ENCODE data around the gene ATG16L1.

Gene ATG16L1

DNA sequence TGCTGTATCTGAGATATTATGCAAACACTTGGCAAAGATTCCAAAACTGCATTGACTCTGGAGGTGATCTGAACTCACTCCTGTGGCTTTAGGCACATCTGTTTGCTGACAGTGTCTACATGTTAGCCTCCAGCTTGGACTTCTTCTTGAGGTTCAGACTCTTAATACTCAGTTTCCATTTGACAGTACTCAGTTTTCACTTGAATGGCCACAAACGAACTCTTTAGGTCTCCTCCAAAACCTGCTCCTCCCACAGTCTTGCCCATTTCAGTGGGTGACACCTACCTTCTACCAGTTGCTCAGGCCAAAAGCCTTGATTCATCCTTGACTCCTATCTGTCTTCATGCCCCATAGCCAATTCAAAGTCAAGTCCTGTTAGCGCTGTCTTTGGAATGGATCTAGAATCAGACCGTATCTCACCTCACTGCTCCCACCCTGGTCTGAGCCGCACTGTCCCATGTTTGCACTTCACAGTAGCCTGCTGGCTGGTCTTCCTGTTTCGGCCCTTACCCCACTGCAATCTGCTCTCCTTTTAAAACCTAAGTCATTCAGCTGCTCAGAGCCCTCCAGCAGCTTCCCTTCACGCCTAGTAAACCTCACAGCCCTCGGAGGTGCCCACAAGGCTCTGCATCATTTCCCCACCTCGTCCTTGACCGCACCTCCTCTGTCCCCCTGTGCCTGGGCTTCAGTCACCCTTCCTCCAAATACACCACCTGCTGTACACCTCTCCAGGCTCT, 10.5 kb downstream of the ATG16L1 start:
- no peak for DNase-seq

DNA sequence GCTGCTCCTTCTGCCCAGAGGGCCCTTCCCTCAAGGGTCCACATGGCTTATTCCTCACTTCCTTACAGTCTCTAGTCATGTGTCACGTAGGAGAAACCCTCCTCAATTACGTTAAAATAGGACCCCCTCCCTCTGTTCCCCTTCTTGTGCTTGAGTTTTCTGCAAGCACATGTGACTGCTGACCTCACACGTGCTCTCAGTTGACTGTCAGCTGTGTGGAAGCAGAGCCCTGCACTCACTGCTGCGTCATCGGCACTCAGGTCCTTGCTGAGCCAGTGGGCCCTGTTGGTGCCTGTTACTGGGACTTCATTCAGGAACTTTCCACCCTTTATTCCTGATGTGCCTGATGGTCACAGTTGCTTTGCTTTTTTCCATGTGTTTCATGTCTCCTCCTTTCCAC, 11.1 kb downstream of the ATG16L1 start:
- DNase-seq = no peak

DNA sequence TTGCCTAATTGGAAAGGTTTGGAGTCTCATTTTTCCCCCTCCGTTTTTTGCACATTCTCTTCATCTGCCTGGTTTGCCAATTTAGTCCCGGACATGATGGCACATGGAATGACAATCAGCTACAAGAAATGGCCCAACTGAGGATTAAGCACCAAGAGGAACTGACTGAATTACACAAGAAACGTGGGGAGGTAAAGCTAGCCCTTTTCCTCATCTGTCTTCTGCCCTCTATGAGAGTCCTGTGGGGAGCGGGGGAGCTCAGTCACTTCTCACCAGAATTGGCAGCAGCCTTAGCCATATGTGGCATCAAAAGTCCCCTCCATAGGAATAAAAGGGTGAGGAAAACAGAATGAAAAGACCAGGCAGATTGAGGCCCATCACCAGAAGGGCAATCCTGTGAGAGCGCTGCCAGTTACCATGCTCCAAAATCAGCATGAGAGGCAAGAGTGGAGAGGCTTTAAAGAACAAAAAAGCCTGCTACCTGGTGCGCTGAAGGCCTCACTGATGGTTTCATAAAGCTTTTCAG, 11.6 kb downstream of the ATG16L1 start:
- no peak for DNase-seq

DNA sequence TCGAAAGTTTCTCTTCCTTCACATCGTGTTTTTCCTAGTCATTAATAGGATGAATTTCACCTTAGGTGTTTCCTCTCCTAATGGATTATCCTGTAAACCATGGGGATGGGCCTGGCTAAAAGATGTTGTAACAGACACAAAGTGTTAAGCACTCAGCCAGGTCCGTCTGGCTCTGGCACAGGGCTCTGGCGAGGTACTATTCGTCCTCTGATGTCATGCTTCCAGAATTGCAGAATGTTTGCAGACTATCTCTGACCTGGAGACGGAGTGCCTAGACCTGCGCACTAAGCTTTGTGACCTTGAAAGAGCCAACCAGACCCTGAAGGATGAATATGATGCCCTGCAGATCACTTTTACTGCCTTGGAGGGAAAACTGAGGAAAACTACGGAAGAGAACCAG, 13.2 kb downstream of the ATG16L1 start:
- DNase-seq = no peak

DNA sequence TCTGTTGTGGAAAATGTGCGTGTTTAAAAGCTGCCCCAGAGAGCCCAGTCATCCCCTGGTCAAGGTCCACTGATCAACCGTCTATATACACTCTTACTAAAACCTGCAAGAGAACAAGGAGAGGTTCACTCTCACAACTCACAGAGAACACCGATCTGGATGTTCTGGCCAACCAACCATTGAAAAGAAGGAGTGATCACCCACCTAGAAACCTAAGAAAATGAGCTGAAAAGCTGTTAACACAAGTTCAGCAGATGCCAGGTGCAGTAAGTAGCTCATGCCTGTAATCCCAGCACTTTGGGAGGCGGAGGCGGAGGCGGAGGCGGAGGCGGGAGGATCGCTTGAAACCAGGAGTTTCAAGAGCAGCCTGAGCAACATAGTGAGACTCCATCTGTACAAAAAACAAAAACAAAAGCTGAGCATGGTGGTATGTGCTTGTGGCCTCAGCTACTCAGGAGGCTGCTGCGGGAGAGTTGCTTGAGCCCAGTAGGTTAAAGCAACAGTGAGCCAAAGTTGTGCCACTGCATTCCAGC, 14.5 kb downstream of the ATG16L1 start:
- no peak for DNase-seq

DNA sequence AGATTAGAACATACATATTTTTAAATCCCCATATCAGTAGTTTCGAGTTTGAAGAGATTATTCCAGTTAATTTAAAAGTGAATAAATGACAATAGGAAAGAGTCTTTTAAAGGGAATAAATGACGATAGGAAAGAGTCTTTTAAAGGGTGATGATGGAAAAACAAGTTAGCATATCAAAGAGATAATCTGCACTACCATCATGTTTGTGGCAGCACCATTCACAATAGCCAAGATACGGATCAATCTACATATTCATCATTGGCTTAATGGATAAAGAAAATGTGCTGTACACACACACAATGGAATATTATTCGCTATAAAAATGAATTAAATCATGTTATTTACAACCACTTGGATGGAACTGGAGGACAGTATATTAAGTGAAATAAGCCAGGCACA, 15.0 kb downstream of the ATG16L1 start:
- DNase-seq = no peak

DNA sequence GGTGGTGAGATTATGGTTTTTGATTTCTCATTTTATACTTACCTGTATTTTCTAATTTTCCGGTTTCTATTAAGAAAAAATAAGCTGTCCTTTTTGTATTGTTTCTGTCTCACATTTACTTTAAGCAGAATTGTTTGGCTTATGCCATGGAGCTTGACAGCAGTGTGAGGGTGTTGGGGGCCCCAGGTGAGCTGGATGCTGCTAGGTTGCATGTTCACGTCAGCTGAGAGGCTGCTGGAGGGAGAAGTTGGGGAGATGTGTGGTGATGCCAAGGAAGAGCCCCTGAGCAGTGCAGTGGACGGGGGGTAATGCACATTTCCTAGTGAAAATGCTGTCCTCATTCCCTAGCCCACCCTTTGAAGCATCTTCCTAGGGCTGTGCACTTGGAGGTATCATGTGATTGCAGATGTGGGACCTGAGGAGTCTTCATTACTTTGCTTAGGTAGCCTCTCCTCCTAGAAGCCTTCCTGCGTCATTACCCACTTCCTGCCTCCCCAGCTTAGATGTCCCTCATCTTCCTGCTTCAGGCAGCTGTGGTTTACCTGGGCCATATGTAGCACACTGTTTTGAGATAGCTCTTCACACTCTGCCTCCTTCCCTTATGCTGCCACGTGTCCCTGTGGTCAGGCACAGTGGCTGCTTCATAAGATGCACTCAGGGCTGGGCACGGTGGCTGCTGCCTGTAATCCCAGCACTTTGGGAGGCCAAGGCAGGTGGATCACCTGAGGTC, 16.2 kb downstream of the ATG16L1 start:
- DNase-seq = peak; percentile 75

DNA sequence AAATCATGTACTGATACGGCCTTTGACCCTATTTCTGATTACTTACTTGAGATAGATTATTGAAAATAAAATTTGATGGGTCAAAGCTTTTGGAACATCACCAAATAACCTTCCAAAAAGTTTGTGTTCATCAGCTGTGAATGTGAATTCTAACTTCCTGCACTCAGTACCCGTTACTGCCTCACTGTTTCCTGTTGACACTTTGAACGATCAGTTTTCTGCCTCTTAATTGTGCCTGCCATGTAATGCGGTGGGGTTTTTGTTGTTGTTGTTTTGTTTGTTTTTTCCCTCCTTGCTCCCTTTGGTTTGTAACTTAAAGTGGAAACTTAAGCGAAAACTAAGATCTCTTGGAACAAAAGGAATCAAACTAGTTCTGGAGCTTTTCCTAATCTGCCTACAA, 18.9 kb downstream of the ATG16L1 start:
- DNase-seq = no peak

DNA sequence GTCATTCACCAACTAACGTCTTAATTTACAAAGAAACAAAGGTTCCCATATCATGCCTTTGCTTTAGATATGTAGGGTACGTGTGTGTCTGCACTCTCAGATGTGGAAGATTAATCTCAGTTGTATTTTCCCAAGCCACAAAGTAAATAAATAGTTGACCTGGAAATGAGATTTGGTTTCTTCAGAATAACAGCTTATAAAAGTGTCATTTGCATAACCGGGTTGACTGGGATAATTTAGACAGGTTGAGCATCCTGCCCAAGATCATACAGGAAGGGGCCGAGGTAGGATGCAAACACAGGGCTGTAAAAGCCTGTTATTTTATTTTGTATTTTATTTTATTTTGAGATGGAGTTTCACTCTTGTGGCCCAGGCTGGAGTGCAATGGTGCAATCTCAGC, 19.5 kb downstream of the ATG16L1 start:
- DNase-seq = no peak

DNA sequence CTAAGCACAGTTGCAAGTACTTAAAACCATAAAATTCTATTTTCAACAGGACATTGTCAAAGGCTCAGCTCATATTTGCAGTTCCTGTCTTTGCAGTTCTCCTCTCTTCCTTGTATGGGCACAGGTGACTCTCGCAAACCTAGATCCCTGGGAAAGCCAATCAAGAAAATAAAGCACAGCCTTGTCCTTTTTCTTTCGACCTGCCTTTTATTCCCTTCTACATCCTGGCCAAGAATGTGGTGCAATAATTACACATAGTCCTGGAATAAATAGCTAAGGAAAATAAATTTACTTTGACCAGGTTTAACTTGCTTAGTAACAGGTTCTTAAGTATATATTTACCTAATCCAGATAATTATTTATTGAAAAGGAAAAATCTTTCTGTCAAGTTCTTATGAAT, 20.2 kb downstream of the ATG16L1 start:
- DNase-seq = no peak

DNA sequence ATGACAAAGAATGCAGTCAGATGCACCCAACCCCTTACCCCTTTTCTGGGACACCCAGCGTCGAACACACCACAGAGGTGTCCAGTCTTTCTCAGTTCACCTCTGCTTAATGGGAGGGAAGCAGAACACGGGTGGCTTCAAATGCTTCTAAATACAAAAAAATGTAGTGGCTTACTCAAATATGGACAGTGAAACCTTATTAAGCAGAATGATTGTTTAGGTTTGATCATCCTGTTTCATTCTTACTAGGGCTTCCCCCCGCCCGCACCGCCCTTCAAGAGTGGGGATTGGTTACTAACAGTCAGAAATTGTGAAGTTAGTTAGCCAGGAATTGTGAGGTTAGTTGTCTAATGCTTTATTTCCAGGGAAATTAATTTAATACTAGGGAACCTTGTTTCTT, 21.6 kb downstream of the ATG16L1 start:
- DNase-seq = peak; percentile 37

DNA sequence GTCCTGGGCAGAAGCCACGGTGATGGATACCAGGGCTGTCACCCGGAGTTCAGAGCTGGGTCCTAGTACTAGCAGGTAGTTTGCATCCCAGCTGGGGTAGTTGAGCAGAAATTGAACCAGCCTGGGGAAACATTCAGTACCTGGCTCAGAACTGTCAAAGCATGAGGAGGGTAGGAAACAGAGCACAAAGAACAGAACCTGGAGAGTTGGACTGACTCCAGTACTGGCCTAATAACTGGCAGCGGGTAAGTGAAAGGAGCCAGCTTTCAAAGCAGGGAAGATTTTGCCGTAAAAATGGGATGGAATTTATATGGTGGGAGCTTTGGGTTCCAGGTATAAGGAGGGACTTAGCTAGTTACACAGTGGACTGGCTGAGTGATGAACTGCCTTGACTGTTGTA, 23.8 kb downstream of the ATG16L1 start:
- no peak for DNase-seq

DNA sequence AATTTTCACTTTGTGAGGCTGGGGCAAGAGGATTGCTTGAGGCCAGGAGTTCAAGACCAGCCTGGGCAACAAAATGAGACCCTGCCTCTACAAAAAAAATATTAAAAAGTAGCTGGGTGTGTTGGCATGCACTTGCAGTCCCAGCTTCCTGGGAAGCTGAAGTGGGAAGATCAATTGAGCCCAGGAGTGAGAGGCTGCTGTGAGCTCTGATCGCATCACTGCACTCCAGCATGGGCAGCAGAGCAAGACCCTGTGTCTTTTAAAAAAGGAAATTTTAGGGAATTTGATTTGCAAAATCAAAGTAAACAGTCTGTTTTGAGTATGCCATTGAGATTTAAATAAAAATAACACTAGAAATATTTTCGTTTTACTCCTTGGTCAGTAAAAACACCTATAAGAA, 27.4 kb downstream of the ATG16L1 start:
- DNase-seq = no peak

DNA sequence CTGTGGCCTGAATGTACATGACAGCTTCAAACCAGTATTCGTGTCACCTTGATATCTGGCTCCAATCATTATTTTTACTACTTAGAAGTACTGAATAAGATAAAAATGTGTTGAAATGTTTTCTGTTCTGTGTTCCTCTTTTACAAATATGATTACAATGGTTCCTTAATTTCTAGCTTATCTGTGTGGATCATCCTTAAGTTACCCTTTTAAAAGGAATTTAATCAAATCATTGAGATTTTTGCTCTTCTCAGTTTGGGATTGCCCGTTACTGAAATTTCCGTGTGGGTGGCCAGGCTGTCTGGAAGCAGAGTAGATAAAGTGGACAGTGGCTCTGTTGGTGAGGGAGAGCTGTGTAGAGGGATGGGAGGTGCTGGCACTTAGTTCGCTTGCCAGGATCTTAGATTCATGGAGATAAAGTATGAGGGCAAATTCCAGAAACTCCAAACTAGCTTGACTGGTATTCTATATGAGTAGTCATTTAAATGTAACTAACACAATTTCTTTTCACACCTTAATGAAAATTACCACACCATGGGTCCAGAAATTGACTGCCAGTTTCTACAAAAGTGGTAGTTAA, 28.7 kb downstream of the ATG16L1 start:
- DNase-seq = no peak

DNA sequence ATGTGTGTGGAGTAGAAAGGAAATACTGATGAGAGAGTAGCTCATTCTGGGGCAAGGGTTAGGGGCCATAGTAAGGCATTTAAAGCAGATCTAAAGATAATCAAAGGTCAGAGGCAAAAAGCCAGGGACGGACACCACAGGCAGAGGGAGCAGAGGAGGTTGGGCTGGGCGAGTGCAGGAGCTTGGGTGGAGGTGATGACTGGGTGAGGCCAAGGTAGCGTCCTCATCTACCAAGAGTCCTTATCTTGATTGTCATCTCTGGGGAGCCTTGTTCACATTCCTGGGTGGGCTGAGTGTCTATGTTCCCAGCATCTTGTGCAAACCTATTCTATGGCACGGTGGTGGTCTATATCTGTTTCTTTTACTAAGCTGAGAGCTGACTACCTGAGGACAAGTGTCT, 30.1 kb downstream of the ATG16L1 start:
- DNase-seq = no peak

DNA sequence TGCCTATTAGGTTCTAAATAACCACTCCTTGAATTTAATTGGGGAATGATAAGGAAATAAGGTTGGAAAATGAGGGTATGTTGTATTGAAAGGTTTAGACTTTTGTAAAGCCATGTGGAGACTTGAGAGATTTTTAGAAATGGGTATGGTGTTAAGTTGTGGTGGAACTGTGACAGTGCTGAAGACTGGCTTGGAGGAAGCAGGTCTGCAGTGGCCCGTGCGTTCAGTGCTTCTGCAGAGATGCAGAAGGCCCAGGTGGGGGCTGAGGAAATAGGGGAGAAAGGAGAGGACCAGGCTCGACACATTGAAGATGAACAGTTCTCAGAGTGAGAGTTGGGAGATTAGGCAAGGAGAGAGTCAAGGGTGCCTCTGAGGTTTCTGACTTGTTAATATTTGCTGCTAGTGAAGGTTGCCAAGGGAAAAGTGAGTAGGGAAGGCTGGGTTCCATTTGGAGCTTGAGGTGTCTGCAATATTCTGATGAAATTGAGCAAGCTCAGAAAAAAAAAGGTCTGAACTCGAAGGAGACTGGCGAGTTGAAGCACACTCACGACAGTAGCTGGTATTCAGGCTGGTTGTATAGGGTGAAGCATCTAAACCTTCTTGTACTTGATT, 30.6 kb downstream of the ATG16L1 start:
- no peak for DNase-seq

DNA sequence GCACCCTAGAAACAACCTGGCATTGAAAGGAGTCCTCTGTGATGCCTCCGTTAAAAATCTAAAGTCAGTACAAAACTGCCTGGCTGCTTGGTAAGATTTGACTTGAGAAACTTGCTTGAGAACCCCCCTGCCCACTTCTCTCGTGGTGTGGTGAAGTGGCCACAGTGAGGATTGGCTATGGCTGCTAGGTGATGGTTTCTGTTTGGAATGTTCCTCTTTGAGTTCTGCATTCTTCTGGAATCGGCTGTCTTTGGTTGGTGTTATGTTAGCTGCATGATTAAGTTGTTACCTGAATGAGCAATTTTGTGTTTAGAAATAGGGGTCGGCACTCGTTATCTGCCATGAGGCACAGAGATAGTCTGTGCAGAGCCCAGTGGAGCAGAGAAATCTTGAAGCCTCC, 34.4 kb downstream of the ATG16L1 start:
- DNase-seq = no peak

DNA sequence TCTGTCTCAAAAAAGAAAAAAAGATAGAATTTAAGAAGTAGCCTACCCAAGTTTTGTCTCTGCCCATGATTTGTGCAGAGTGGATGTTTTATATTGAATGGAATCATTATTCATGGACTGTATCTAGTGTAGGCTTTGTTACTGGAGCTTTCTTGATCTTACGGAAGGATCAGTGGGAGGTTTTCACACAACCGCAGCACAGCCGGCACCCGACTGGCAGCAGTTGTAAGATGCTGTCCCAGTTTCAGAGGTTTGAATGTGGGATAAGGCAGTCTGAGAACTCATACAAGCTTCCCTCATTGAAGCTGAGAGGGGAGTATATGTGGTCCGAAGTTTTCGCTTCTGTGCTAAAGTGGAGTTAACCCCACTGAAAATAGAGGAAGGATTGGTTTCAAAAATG, 36.4 kb downstream of the ATG16L1 start:
- no peak for DNase-seq

DNA sequence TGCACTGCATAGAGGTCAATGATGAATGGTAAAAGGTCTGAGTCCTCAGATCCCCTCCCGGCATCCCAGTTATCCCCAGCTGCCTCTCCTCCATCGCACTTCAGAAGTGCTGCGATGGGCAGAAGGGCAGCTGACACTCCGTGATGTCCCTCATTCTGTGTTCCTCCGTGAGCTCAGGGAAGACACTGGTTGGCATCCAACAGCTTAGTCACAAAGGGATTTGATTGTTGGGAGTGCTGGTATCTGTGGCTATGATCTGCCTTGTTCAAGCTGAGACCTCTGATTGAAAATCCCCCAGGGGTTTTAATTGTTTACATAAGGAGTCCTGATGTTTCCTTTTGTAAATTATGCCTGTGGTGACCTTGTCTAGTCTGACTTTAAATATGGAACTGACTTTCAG, 37.2 kb downstream of the ATG16L1 start:
- no peak for DNase-seq

DNA sequence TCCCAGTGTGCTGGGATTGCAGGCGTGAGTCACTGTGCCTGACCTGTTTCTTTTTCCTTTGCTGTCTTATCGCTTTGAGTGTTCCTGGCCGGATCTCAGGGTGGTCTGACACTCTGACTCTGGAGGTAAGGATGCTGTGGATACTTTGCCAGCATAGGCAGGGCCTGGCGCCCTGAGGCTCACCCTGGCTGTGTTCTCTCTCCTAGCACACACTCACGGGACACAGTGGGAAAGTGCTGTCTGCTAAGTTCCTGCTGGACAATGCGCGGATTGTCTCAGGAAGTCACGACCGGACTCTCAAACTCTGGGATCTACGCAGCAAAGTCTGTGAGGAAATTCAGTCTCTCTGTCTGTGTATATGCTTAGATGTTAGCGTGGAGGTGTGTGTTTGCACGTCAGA, 38.2 kb downstream of the ATG16L1 start:
- no peak for DNase-seq

DNA sequence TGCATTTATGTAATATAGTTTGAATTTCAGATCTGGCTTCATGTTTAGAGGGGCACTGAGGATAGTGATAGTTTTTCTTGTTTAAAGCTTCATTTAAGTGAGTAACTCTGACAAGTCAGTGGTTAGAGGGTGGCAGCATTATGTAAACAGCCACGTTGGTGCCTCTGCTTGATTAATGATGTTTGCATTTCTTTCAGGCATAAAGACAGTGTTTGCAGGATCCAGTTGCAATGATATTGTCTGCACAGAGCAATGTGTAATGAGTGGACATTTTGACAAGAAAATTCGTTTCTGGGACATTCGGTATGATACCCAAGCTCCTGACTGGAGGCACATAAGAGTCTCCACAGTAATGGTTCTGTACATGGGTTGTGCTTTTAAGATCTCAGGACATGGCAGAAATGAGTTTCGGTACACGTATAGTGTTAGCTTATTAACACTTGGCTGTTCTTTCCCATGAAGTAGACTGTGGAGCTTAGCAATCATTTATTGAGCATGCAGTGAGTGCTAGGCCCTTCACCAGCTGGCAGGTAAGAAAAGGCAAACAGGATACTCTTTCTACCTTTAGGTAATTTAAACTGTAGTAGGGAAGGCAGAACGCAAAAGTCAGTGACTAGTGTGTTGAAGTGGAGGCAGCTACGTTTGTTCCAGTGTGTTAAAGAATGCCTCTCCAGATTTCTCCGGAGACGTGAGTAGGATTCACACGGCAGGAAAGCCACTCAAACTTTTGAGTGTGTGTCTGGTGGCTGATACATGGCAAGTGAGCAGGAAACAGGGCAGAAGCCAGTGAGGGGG, 38.8 kb downstream of the ATG16L1 start:
- no peak for DNase-seq

DNA sequence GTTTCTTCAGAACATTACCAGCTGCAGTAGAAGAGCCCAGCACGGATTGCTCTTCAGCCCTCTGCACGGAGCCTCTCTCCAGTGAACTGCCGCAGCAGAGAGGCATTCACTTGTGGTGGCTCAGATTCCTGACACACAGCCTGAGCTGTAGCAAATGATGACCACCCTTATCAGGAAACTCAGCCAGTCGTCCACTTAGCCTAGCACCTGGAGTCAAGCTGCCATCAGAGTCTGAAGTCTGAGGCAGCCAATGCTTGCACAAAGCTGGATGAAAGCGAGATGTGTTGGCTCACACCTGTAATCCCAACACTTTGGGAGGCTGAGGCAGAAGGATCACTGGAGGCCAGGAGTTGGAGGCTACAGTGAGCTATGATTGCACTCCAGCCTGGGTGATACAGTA, 44.4 kb downstream of the ATG16L1 start:
- no peak for DNase-seq

DNA sequence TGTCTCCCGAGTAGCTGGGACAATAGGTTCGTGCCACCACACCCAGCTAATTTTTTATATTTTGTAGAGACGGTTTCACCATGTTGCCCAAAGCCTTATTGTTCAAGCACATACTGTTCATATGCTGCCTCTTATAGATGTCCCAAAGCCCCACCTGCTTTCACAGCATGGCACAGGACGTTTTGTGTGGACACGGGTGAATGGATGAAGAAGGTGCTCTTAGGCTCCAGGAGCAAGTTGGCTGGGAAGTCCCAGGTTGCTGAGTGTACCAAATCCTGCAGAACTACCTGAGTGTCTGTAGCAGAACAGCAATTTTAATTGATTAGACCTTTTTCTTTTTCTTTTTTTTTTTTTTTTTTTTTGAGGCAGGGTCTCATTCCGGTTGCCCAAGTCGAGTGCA, 45.6 kb downstream of the ATG16L1 start:
- no peak for DNase-seq
